ENCODE measurements around the gene ACTG1. TPM values are rescaled to one million over a fixed set of nuclear protein-coding genes. Genes with fewer than 3 reads are reported as not detected.

ACTG1 gene
- total RNA-seq, 1 donor from 2014 or later: 4,391 TPM

GRCh38 chr17:81536299-81537290, 24.0 kb upstream of the ACTG1 start:
- DNase-seq (ENCODE audit: low spot score in 2 of 2, unreplicated experiment in 2 of 2): no peak
- H3K27me3 Mint-ChIP-seq (ENCODE audit: low read depth): peaks cover 31% of the 10 kb centered on the region

DNA sequence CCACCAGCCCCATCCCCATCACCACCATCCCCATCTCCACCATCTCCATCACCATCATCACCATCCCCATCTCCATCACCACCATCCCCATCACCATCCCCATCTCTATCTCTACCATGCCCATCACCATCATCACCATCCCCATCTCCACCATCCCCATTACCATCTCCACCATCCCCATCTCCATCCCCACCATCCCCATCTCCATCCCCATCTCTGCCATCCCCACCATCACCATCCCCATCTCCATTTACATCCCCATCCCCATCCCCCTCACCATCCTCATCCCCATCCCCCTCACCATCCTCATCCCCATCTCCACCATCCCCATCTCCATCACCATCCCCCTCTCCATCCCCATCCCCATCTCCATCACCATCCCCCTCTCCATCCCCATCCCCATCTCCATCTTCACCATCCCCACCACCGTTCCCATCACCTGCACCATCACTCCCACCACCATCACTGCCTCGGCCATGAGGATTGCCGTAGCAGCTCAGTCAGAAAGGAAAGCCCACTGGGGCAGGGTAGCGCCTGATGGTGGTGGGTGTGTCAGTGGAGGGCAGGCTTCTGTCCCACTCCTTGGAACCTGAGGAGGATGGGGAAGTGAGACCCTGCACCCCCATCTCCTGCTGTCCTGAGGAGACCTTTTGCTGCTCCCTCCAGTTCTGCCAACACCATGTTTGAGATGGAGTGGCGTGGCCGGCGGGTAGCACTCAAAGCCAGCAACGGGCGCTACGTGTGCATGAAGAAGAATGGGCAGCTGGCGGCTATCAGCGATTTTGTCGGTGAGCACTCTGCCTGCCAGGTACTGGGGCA, 23.1 kb upstream of the ACTG1 start:
- Mint-ChIP-seq H3K27me3 (ENCODE audit: low read depth) (peaks cover 31% of the 10 kb centered on the region), H3K36me3 (peaks cover 3% of the 10 kb centered on the region), H3K27ac (no peak overlapping the region), H3K4me1 (no peaks in the 10 kb centered on the region), H3K9me3 (no peaks in the 10 kb centered on the region), H3K4me3 (no peak overlapping the region)
- TF ChIP-seq, protein P1, sequence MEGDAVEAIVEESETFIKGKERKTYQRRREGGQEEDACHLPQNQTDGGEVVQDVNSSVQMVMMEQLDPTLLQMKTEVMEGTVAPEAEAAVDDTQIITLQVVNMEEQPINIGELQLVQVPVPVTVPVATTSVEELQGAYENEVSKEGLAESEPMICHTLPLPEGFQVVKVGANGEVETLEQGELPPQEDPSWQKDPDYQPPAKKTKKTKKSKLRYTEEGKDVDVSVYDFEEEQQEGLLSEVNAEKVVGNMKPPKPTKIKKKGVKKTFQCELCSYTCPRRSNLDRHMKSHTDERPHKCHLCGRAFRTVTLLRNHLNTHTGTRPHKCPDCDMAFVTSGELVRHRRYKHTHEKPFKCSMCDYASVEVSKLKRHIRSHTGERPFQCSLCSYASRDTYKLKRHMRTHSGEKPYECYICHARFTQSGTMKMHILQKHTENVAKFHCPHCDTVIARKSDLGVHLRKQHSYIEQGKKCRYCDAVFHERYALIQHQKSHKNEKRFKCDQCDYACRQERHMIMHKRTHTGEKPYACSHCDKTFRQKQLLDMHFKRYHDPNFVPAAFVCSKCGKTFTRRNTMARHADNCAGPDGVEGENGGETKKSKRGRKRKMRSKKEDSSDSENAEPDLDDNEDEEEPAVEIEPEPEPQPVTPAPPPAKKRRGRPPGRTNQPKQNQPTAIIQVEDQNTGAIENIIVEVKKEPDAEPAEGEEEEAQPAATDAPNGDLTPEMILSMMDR (IDR thresholded peaks at IDR 0.05; ENCODE audit: unreplicated experiment): no peak
- DNase-seq (ENCODE audit: low spot score in 2 of 2, unreplicated experiment in 2 of 2): no peak

More at GRCh38 chr17:81536299-81537290, 24.0 kb upstream of the ACTG1 start:
- TF ChIP-seq, protein P1 (IDR thresholded peaks at IDR 0.05; ENCODE audit: unreplicated experiment): no peak
- H3K36me3 Mint-ChIP-seq: peaks cover 3% of the 10 kb centered on the region
- no peaks in the 10 kb centered on the region for H3K4me1 Mint-ChIP-seq
- H3K27ac Mint-ChIP-seq: no peak overlapping the region
- no peak overlapping the region for H3K4me3 Mint-ChIP-seq
- H3K9me3 Mint-ChIP-seq: no peaks in the 10 kb centered on the region

DNA sequence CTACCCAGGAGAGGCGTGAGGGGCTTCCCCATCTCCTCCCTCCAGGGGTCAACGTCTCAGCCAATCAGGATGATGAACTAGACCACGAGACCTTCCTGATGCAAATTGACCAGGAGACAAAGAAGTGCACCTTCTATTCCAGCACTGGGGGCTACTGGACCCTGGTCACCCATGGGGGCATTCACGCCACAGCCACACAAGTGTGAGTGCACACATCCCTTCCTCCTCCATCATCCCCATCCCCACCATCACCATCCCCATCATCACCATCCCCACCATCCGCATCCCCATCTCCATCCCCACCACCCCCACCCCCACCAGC, 22.4 kb upstream of the ACTG1 start:
- no peak for DNase-seq (ENCODE audit: low spot score in 2 of 2, unreplicated experiment in 2 of 2)
- Mint-ChIP-seq H3K9me3 (no peaks in the 10 kb centered on the region), H3K36me3 (peaks cover 3% of the 10 kb centered on the region), H3K27ac (no peak overlapping the region), H3K4me3 (no peak overlapping the region), H3K4me1 (no peaks in the 10 kb centered on the region), H3K27me3 (ENCODE audit: low read depth) (peaks cover 31% of the 10 kb centered on the region)
- TF ChIP-seq, protein P1 (IDR thresholded peaks at IDR 0.05; ENCODE audit: unreplicated experiment): no peak

DNA sequence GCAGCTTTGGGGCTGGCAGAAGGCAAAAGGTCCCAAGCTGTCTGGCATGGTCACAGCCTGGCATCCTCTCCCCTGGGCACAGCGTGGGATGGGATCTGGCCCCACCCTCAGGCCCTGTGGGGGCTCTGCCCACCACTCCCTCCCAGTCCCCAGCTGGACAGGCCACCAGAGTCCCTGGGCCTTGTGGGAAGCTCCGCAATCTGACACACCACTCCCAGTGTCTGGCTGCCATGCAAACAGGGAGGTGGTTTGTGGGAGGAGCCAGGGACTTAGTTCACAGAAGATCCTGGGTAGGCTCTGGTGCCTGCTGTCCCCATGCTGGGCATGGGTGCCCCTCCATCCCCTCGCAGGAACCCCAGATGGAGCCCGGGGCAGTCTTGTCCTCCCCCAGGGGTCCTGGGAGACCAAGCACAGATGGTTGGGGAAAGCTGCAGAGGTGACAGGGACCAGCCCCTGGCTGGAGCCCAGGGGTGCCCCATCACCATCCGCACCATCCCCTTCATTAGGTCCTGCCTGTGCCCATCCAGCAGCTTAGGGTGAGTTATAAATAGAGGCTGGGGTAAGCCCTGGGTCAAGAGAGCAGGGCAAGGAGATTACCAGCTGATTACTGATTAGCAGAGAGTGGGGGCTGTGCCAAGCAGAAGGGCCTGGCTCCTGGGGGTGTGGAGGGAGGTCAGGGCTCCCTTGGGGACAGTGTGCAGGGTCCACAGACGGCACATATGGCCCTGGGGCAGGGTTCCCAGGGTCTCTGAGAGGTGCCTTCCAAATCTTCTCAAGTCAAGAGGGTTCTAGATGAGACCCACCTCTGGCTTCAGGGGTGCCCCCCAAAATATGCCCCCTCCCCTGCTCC, 21.8 kb upstream of the ACTG1 start:
- Mint-ChIP-seq H3K27ac (no peak overlapping the region), H3K27me3 (ENCODE audit: low read depth) (peaks cover 31% of the 10 kb centered on the region), H3K4me3 (no peak overlapping the region), H3K9me3 (no peaks in the 10 kb centered on the region), H3K36me3 (peaks cover 3% of the 10 kb centered on the region), H3K4me1 (no peaks in the 10 kb centered on the region)
- no peak for DNase-seq (ENCODE audit: low spot score in 2 of 2, unreplicated experiment in 2 of 2)
- TF ChIP-seq, protein P1 (IDR thresholded peaks at IDR 0.05; ENCODE audit: unreplicated experiment): no peak

Data from mesothelial cell of epicardium (in vitro differentiated cells).